Measurements from ENCODE around the gene INO80E. TPM values are rescaled to one million over a fixed set of nuclear protein-coding genes. Genes with fewer than 3 reads are reported as not detected.

INO80E gene
- total RNA-seq, 2 experiments from 2014 or later = 102 to 107 TPM

Other genes with a start within 250 kb of the INO80E start
- gene ZG16, start 218.0 kb upstream of the INO80E start, total RNA-seq = not detected
- gene KIF22, start 205.5 kb upstream of the INO80E start, total RNA-seq = 100 to 1,000 TPM; 187 to 192 TPM
- gene MAZ, start 189.7 kb upstream of the INO80E start, total RNA-seq = 100 to 1,000 TPM; 365 to 376 TPM
- 1 to 10 TPM in 1 of 2 experiments, under 1 TPM in 1; 0.91 to 1.0 TPM for gene PRRT2, start 184.0 kb upstream of the INO80E start, total RNA-seq
- 10 to 100 TPM; 26.6 to 28.4 TPM for gene PAGR1, start 180.1 kb upstream of the INO80E start, total RNA-seq
- 100 to 1,000 TPM; 167 TPM for gene MVP, start 175.8 kb upstream of the INO80E start, total RNA-seq
- gene CDIPT, start 133.0 kb upstream of the INO80E start, total RNA-seq = 10 to 100 TPM; 60.0 to 63.2 TPM
- gene SEZ6L2, start 96.7 kb upstream of the INO80E start, total RNA-seq = under 1 TPM; 0.08 to 0.13 TPM
- gene ASPHD1, start 95.8 kb upstream of the INO80E start, total RNA-seq = under 1 TPM in 1 of 2 experiments, not detected in 1; 0.15 TPM
- gene KCTD13, start 70.0 kb upstream of the INO80E start, total RNA-seq = 10 to 100 TPM; 34.5 to 36.0 TPM
- 10 to 100 TPM; 68.9 to 78.7 TPM for gene TMEM219, start 34.2 kb upstream of the INO80E start, total RNA-seq
- 10 to 100 TPM; 44.2 TPM for gene TAOK2, start 22.4 kb upstream of the INO80E start, total RNA-seq
- 10 to 100 TPM; 38.7 to 40.3 TPM for gene HIRIP3, start 624 bp upstream of the INO80E start, total RNA-seq
- gene DOC2A, start 14.8 kb downstream of the INO80E start, total RNA-seq = not detected
- not detected for gene C16orf92, start 27.0 kb downstream of the INO80E start, total RNA-seq
- 1 to 10 TPM; 6.0 to 6.9 TPM for gene TLCD3B, start 35.0 kb downstream of the INO80E start, total RNA-seq
- gene ALDOA, start 69.5 kb downstream of the INO80E start, total RNA-seq = 1,000 to 10,000 TPM; 1,403 to 1,450 TPM
- gene PPP4C, start 79.8 kb downstream of the INO80E start, total RNA-seq = 100 to 1,000 TPM; 146 to 147 TPM
- 1 to 10 TPM; 1.9 to 2.5 TPM for gene TBX6, start 95.7 kb downstream of the INO80E start, total RNA-seq
- gene YPEL3, start 100.0 kb downstream of the INO80E start, total RNA-seq = 100 to 1,000 TPM in 1 of 2 experiments, 10 to 100 TPM in 1; 99.4 to 106 TPM
- gene GDPD3, start 117.3 kb downstream of the INO80E start, total RNA-seq = 10 to 100 TPM; 11.5 to 12.3 TPM
- 100 to 1,000 TPM; 108 to 111 TPM for gene MAPK3, start 127.0 kb downstream of the INO80E start, total RNA-seq
- gene CORO1A, start 187.4 kb downstream of the INO80E start, total RNA-seq = 1,000 to 10,000 TPM; 1,737 to 1,754 TPM
- gene BOLA2B, start 197.4 kb downstream of the INO80E start, total RNA-seq = 100 to 1,000 TPM; 145 to 146 TPM
- gene SLX1A, start 197.6 kb downstream of the INO80E start, total RNA-seq = 100 to 1,000 TPM; 102 to 149 TPM
- gene SULT1A3, start 203.0 kb downstream of the INO80E start, total RNA-seq = 10 to 100 TPM; 23.3 to 28.4 TPM